Spleen (tissue), 7 donors: ENCODE measurements around the gene MXRA8.

Experiments used
- CTCF ChIP-seq, 11 experiments: fragments of 200-600 bp in 7 of 11; fragments of 450-650 bp in 4 of 11; sonication (generic) in 4 of 11; IDR thresholded peaks in 8 of 11; conservative IDR thresholded peaks in 3 of 11; 1 replicate in 7 of 11; 2 replicates in 4 of 11; pipeline versions ENCODE4 v1.4.0 to v1.8.0; 2016 to 2021; ENCODE audit warnings: antibody characterized with exemption in 11 of 11, inconsistent platforms in 4 of 11, mild to moderate bottlenecking in 1 of 11
- POLR2A ChIP-seq, 3 donors: fragments of 450-650 bp; IDR thresholded peaks; one replicate each; pipeline ENCODE4 v1.5.1; 2017; ENCODE audit warnings: antibody characterized with exemption in 3 of 3, mild to moderate bottlenecking in 1 of 3
- POLR2AphosphoS5 ChIP-seq, 3 donors: sonication (generic); formaldehyde crosslinking; IDR thresholded peaks; one replicate each; pipeline ENCODE4 v1.5.1; 2017; ENCODE audit warnings: antibody characterized with exemption in 3 of 3
- donor health status: DM: no; HTN: no; CAD: no; lungs with moderate emphysema.
- donor health status: DM: no; HTN: no; CAD: no.
- donor health status: DM: no; HTN: no; CAD: no.

- TF ChIP-seq CTCF (IDR thresholded peaks at IDR 0.05 in 8 of 11, conservative IDR thresholded peaks at IDR 0.05 in 3 of 11) (no peak), POLR2A (IDR thresholded peaks at IDR 0.05) (no peak), POLR2AphosphoS5 (IDR thresholded peaks at IDR 0.05) (peak in 2 of 3 donors; percentile 18 to 64)
These were observed 48.9 kb downstream of the MXRA8 start for GRCh38 chr1:1309251-1310108.
